Measurements from ENCODE around the gene LSG1.

LSG1 gene

GRCh38 chr3:194686816-194687637 lies 15.0 kb upstream of the LSG1 start:
- TF ChIP-seq PATZ1 (CRISPR knock-in tag; IDR thresholded peaks at IDR 0.05; ENCODE audit: borderline replicate concordance) (no peak), TOX (CRISPR knock-in tag; IDR thresholded peaks at IDR 0.05; ENCODE audit: borderline replicate concordance) (no peak), GLIS3 (CRISPR knock-in tag; IDR thresholded peaks at IDR 0.05) (no peak), ZNF565 (CRISPR knock-in tag; conservative IDR thresholded peaks at IDR 0.05; ENCODE audit: low read depth) (no peak), PPARA (CRISPR knock-in tag; IDR thresholded peaks at IDR 0.05; ENCODE audit: borderline replicate concordance) (no peak), OSR1 (CRISPR knock-in tag; IDR thresholded peaks at IDR 0.05) (no peak), SNAI2 (CRISPR knock-in tag; IDR thresholded peaks at IDR 0.05) (no peak)
- ATAC-seq = peak; percentile 14

- no peak for TF ChIP-seq ZNF565 (CRISPR knock-in tag; conservative IDR thresholded peaks at IDR 0.05; ENCODE audit: low read depth)
- no peak for TF ChIP-seq ZFP3 (CRISPR knock-in tag; IDR thresholded peaks at IDR 0.05)
- no peak for TF ChIP-seq CSDC2 (CRISPR knock-in tag; IDR thresholded peaks at IDR 0.05)
- TF ChIP-seq TCF4 (CRISPR knock-in tag; IDR thresholded peaks at IDR 0.05; ENCODE audit: borderline replicate concordance) = no peak
- ATAC-seq = no peak
These were observed 14.4 kb upstream of the LSG1 start for GRCh38 chr3:194686414-194686815.

- peak; percentile 90 for ATAC-seq
- no peak for TF ChIP-seq ZNF8 (CRISPR knock-in tag; IDR thresholded peaks at IDR 0.05)
- no peak for TF ChIP-seq RARB (CRISPR knock-in tag; IDR thresholded peaks at IDR 0.05)
- peak; percentile 73 for TF ChIP-seq ZFP3 (CRISPR knock-in tag; IDR thresholded peaks at IDR 0.05)
- no peak for TF ChIP-seq TOX (CRISPR knock-in tag; IDR thresholded peaks at IDR 0.05; ENCODE audit: borderline replicate concordance)
- 0 out of 2 replicates have a peak, but pooled peaks have one; percentile 7 for TF ChIP-seq TSHZ2 (CRISPR knock-in tag; IDR thresholded peaks at IDR 0.05)
- TF ChIP-seq SNAI2 (CRISPR knock-in tag; IDR thresholded peaks at IDR 0.05) = no peak
- no peak for TF ChIP-seq TCF4 (CRISPR knock-in tag; IDR thresholded peaks at IDR 0.05; ENCODE audit: borderline replicate concordance)
These were observed 13.9 kb upstream of the LSG1 start, which contains the start of gene FAM43A for GRCh38 chr3:194685718-194686413. FAM43A (plus strand) TSS chr3:194685883; CDS start chr3:194686827, 944 bp downstream.

- TF ChIP-seq ZNF70 (CRISPR knock-in tag; IDR thresholded peaks at IDR 0.05) (no peak), ZFP30 (CRISPR knock-in tag; IDR thresholded peaks at IDR 0.05) (no peak), ZNF565 (CRISPR knock-in tag; conservative IDR thresholded peaks at IDR 0.05; ENCODE audit: low read depth) (no peak)
- ATAC-seq = no peak
These were observed 13.2 kb upstream of the LSG1 start for GRCh38 chr3:194685065-194685717.

- TF ChIP-seq ZNF8 (CRISPR knock-in tag; IDR thresholded peaks at IDR 0.05) (no peak), TSHZ2 (CRISPR knock-in tag; IDR thresholded peaks at IDR 0.05) (no peak), SNAI2 (CRISPR knock-in tag; IDR thresholded peaks at IDR 0.05) (no peak), TCF4 (CRISPR knock-in tag; IDR thresholded peaks at IDR 0.05; ENCODE audit: borderline replicate concordance) (no peak), CSRNP3 (CRISPR knock-in tag; IDR thresholded peaks at IDR 0.05) (no peak), ZC3H10 (CRISPR knock-in tag; IDR thresholded peaks at IDR 0.05) (no peak), ESRRG (CRISPR knock-in tag; IDR thresholded peaks at IDR 0.05) (no peak), PATZ1 (CRISPR knock-in tag; IDR thresholded peaks at IDR 0.05; ENCODE audit: borderline replicate concordance) (no peak), ZFP3 (CRISPR knock-in tag; IDR thresholded peaks at IDR 0.05) (no peak)
These were observed 11.4 kb upstream of the LSG1 start for GRCh38 chr3:194683380-194683779.

More at GRCh38 chr3:194683380-194683779, 11.4 kb upstream of the LSG1 start:
- no peak for ATAC-seq
